CD4-positive, alpha-beta T cell treated with Interleukin-12 subunit alpha and Interleukin-12 subunit beta, for 1 hour (primary cell): Measurements from ENCODE around the gene ZNF865.
A peak's percentile ranks its signal among the peaks of the same experiment; 100 is the strongest.

ENCODE experiments used
- DNase-seq: peaks from one replicate; pipeline ENCODE4 v3.0.0-alpha.2; 2020

The ZNF865 gene

GRCh38 chr19:55609326-55609725, 3.9 kb downstream of the ZNF865 start:
- DNase-seq = no peak

DNA sequence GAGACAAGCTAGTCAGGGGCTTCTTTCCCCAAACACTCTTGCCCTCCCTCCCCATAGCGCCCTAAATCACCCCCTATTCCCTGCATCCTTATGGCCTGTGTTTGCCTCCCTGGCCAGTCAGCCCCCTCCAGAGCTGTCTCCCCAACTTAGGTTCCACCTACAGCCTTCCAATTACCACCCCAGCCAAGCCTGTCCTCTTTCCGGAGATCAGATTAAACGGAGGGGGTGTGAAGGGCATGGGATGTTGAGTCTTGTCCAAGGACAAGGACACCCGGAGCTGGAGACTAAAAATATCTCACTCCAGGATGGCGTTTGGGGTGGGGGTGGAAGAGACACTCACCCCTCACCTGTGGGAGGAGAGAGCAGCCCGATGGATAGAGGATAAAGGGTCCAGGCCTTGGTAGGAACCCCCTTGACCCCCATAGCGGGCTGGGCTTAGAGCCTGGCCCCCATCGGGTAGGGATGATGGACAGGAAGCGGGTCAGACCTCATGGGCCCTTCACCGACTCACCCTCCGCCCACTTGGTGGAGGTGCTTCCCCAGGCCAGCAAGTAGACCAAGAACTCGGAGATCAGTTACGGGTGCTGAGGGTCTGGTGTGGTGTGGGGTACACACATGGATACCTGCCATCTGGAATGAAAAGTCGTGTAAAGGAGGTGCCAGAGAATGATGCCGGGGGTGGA, 6.0 kb downstream of the ZNF865 start:
- DNase-seq = no peak

- no peak for DNase-seq
Observed at GRCh38 chr19:55611983-55612645, 6.7 kb downstream of the ZNF865 start.

- no peak for DNase-seq
Observed at GRCh38 chr19:55613396-55613795, 7.9 kb downstream of the ZNF865 start.

DNA sequence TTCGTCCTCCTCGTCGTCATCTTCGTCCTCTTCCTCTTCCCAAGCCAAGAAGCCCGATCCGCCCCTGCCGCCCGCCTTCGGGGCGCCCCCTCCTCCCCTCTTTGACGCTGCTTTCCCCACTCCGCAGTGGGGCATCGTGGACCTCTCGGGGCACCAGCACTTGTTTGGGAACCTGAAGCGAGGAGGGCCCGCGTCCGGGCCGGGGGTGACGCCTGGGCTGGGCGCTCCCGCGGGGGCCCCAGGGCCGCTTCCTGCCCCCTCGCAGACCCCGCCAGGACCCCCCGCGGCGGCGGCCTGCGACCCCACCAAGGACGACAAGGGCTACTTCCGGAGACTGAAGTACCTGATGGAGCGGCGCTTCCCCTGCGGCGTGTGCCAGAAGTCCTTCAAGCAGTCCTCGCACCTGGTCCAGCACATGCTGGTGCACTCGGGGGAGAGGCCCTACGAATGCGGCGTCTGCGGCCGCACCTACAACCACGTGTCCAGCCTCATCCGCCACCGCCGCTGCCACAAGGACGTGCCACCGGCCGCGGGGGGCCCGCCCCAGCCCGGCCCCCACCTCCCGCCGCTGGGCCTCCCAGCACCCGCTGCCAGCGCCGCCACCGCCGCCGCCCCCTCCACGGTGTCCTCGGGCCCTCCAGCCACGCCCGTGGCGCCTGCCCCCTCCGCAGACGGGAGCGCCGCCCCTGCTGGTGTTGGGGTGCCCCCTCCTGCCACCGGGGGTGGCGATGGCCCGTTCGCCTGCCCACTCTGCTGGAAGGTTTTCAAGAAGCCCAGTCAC, 8.7 kb downstream of the ZNF865 start:
- DNase-seq = no peak

DNA sequence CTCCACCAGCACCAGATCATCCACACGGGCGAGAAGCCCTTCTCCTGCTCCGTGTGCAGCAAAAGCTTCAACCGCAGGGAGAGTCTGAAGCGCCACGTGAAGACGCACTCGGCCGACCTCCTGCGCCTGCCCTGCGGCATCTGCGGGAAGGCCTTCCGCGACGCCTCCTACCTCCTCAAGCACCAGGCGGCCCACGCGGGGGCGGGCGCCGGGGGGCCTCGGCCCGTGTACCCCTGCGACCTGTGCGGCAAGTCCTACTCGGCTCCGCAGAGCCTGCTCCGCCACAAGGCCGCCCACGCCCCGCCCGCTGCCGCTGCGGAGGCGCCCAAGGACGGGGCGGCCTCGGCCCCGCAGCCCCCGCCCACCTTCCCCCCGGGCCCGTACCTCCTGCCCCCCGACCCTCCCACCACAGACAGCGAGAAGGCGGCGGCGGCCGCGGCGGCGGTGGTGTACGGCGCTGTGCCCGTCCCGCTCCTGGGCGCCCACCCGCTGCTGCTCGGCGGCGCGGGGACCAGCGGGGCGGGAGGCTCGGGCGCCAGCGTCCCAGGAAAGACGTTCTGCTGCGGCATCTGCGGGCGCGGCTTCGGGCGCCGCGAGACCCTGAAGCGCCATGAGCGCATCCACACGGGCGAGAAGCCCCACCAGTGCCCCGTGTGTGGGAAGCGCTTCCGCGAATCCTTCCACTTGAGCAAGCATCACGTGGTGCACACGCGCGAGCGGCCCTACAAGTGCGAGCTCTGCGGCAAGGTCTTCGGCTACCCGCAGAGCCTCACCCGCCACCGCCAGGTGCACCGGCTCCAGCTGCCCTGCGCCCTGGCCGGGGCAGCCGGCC, 9.5 kb downstream of the ZNF865 start:
- DNase-seq = no peak

GRCh38 chr19:55615543-55616394, 10.3 kb downstream of the ZNF865 start:
- DNase-seq = no peak

- no peak for DNase-seq
Observed at GRCh38 chr19:55616395-55616875, 11.0 kb downstream of the ZNF865 start.

- DNase-seq = no peak
Observed at GRCh38 chr19:55617426-55617825, 12.0 kb downstream of the ZNF865 start.

DNA sequence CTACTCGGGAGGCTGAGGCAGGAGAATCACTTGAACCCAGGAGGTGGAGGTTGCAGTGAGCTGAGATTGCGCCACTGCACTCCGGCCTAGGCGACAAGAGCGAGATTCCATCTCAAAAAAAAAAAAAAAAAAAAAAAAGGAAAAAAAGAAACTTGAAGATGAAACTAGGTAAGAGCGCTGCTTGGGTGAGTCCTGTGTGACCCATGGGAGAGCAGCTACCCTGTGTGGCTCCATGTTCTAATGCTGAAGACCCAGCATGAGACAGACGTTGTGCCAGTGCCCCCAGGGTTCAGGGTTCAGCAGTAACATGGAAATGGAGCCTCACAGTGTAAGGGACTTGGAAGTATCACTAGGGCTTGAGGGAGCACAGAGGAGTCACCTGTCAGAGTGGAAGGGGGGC, 13.0 kb downstream of the ZNF865 start:
- no peak for DNase-seq

DNA sequence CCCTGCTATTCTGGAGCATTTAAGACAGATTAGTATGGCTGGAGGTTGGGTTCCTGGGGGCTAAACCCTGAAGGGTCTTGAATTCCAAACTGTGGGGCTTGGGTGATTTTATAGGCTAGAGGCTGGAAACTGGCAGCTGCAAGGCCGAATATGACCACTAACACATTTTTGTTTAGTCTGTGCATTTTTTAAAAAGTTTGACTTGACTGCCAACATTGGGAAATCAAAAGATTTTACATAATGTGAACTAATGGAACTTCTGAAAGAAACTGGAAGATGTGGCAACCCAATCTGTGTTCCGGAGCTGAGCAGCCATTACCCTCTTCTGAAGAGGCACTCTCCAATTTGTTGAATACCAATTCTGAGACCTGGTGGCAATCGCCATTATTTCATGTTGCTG, 13.8 kb downstream of the ZNF865 start:
- no peak for DNase-seq

DNA sequence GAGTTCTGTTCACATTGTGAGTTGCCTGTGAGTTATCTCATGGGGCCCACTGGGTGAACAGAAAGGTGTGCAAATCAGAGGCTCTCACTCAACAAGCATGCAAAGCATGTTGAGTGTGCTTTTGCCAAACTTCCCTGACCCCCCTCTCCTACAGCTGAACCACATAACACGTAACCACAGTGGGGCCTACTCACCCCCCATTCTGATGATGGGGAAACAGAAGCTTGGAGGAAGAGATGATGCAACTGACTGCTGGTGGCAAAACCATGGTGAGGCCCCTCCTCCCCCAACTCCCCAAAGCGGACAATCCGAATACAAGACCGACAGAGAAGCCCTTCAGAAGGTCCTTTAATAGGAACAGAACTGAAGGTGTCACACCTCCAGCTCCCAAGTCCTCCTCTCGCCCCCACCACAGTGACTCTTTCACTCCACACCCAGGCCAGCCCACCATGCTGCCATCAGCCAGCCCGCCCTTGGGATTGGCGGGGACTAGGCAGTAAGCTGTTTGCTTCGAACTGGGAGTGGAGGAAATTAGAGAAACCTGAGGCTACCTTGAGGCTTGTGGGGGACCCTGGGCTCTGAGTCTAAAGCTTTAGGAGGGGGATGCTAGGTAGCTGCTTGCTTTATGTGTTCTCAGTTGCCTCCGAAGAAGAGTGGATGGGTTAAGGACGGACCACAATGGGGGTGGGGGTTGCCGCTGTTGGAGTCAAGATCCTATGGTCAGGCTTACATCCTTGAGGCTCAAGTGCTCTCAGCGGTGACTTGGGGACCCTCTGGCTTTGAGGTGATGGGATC, 15.2 kb downstream of the ZNF865 start:
- peak; percentile 34 for DNase-seq

DNA sequence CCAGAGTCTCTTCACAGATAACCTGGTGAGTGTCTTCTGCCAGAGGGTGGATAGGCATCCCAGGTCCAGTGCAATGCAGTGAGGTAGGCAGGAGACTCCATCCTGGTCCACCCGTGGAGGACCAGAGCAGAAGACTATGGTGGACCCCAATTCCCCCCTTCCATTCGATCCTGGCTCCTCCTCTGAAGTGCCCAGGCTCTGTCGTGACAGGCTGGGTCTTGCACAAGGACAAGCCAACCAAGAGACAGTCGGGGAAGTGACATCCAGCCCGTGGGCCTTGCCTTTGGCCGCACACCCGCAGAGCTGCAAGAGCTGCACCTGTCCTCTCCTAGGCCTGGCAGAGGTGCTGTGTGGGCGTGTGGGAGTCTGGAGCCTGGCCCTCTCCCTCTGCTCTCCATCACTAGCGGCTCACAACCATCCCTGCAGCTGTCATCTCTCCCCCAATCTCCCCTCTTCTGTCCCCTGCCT, 15.8 kb downstream of the ZNF865 start:
- no peak for DNase-seq

- no peak for DNase-seq
Observed at GRCh38 chr19:55621673-55622231, 16.3 kb downstream of the ZNF865 start.

- DNase-seq = no peak
Observed at GRCh38 chr19:55622242-55622969, 17.0 kb downstream of the ZNF865 start.

- no peak for DNase-seq
Observed at GRCh38 chr19:55623130-55623529, 17.7 kb downstream of the ZNF865 start.

DNA sequence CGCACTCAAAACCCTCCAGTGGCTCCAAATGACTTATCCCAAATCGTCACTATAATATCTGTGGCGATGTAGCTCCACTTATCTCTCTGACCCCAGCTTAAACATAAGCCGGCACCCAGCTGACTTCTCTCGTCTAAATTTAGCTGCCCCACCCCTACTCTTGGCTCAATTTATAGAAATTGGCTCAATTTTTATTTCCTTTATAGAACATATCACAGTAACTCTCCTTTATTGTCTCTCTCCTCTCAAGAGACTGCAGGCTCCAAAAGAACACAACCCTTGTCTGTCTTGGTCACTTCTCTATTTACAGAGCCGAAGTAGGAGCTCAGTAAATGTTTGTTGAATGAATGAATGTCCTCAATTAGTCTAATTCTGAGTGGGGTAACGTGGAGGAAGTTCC, 18.1 kb downstream of the ZNF865 start:
- no peak for DNase-seq

- DNase-seq = peak; percentile 93
Observed at GRCh38 chr19:55624109-55625003, 18.9 kb downstream of the ZNF865 start, which contains the start of gene ZNF784. TSS of gene ZNF784 (minus strand) at chr19:55624566. CDS start at chr19:55624561, 5 bp downstream.

GRCh38 chr19:55625004-55625326, 19.5 kb downstream of the ZNF865 start:
- no peak for DNase-seq
